ENCODE results near the gene MAEA. TPM values are rescaled to one million over a fixed set of nuclear protein-coding genes. Genes with fewer than 3 reads are reported as not detected.
A peak's percentile ranks its signal among the peaks of the same experiment; 100 is the strongest.

Gene MAEA
- total and polyA plus RNA-seq, 2 experiments from 2014 or later = 57.3 to 85.0 TPM

DNA sequence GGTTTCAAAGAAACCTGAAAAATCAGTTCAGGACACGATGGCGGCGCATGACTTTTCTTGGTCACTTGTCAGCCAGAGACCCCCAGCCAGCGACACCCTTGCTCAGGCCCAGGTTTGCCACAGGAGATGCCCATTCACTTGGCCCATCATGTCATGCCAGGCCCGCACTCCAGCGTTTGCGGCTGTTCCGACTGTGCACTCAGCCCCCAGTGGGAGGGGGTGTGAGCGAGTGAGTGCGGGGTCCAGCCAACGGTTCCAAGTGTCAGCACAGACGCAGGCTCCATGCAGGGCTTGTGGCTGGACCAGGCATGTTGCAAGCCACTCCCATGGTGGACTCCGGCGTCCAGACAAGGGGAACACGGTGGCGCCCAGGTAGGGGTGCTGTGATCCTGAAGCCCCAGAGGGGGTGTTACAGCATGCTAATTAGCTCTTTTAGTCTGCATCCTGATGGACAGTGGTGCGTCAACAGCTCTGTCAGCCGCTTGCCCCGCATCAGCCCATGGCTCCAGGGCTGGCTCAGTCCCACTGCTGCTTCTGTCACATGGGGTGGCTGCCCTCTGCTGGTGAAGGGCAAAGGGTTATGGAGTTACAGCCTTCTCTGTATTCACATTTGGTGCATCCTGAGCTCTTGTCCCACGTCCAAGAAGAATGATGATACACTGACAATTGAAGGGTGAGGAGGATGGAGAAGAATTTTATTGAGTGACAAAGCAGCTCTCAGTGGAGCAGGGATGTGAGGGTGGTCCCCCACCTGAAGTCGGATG, 3.7 kb upstream of the MAEA start:
- Histone ChIP-seq H2AFZ (no peak overlapping the region), H3K4me1 (ENCODE audit: insufficient read depth) (peaks cover 2% of the 10 kb centered on the region; the same call in 1 of the 2 replicates), H3K9me2 (ENCODE audit: insufficient read depth) (no peaks in the 10 kb centered on the region), H3K79me2 (ENCODE audit: insufficient read depth) (peaks cover 13% of the 10 kb centered on the region), H3K4me2 (ENCODE audit: unreplicated experiment) (no peak overlapping the region), H3K27me3 (replicated peaks; ENCODE audit: insufficient read depth) (no peaks in the 10 kb centered on the region), H3K9ac (no peak overlapping the region), H3K36me3 (ENCODE audit: low read depth) (no peaks in the 10 kb centered on the region), H3K4me3 (no peak overlapping the region), H4K20me1 (ENCODE audit: insufficient read depth) (no peaks in the 10 kb centered on the region), H3K27ac (no peak overlapping the region), H3F3A (ENCODE audit: insufficient read depth) (peaks cover 6% of the 10 kb centered on the region; the same call in 1 of the 2 replicates), H3K9me3 (ENCODE audit: low read depth) (no peaks in the 10 kb centered on the region)
- no peak for TF ChIP-seq EZH2 (IDR thresholded peaks at IDR 0.05; ENCODE audit: insufficient read depth, poor library complexity, severe bottlenecking)
- no peak for TF ChIP-seq EZH2phosphoT487 (IDR thresholded peaks at IDR 0.05; ENCODE audit: insufficient read depth, low read depth)
- in situ Hi-C loops (cut with MboI) = no loop called here
- WGBS, 2 experiments (ENCODE audit: low coverage in 1 of 2, low lambda C conversion rate in 2 of 2, missing lambda C conversion rate in 2 of 2) = 84 to 87% methylated on average over 21 of the region's 21 CpGs
- DNase-seq = peak; percentile 57

DNA sequence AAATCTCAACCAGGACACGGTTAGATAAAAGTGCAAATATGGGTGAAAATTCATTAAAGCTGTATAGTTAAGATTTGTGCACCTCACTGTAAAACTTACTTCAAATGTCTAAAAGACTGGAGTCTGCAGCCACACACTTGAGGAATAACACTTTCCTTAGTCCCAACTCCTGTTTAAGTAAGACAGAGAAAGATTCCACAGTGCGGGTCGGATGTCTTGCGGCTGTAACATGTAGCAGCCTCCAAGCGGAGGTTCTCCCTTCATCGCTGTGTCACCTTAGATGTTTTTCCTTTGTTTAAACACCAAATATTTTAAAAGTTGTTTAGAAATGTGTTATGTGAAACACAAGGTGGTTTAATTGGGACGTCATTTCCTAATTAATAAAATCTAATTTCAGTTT, 905 bp upstream of the MAEA start:
- Histone ChIP-seq H3K27ac (peak overlapping the region; percentile 60), H4K20me1 (ENCODE audit: insufficient read depth) (peaks cover 4% of the 10 kb centered on the region; the same call in 1 of the 2 replicates), H3K79me2 (ENCODE audit: insufficient read depth) (peaks cover 41% of the 10 kb centered on the region), H3K27me3 (replicated peaks; ENCODE audit: insufficient read depth) (no peaks in the 10 kb centered on the region), H3K36me3 (ENCODE audit: low read depth) (no peaks in the 10 kb centered on the region), H3K9me2 (ENCODE audit: insufficient read depth) (no peaks in the 10 kb centered on the region), H3K9me3 (ENCODE audit: low read depth) (no peaks in the 10 kb centered on the region), H2AFZ (peak overlapping the region; percentile 84), H3K9ac (peak overlapping the region; percentile 84), H3K4me3 (peak overlapping the region; percentile 83), H3K4me2 (ENCODE audit: unreplicated experiment) (peak overlapping the region; percentile 64), H3F3A (ENCODE audit: insufficient read depth) (peaks cover 6% of the 10 kb centered on the region; the same call in 1 of the 2 replicates), H3K4me1 (ENCODE audit: insufficient read depth) (peaks cover 15% of the 10 kb centered on the region; the same call in 1 of the 2 replicates)
- WGBS, 2 experiments (ENCODE audit: low coverage in 1 of 2, low lambda C conversion rate in 2 of 2, missing lambda C conversion rate in 2 of 2) = 44 to 55% methylated on average over 7 of the region's 7 CpGs
- in situ Hi-C loops (cut with MboI) = no loop called here
- DNase-seq = peak; percentile 2
- no peak for TF ChIP-seq EZH2 (IDR thresholded peaks at IDR 0.05; ENCODE audit: insufficient read depth, poor library complexity, severe bottlenecking)
- TF ChIP-seq EZH2phosphoT487 (IDR thresholded peaks at IDR 0.05; ENCODE audit: insufficient read depth, low read depth) = no peak

DNA sequence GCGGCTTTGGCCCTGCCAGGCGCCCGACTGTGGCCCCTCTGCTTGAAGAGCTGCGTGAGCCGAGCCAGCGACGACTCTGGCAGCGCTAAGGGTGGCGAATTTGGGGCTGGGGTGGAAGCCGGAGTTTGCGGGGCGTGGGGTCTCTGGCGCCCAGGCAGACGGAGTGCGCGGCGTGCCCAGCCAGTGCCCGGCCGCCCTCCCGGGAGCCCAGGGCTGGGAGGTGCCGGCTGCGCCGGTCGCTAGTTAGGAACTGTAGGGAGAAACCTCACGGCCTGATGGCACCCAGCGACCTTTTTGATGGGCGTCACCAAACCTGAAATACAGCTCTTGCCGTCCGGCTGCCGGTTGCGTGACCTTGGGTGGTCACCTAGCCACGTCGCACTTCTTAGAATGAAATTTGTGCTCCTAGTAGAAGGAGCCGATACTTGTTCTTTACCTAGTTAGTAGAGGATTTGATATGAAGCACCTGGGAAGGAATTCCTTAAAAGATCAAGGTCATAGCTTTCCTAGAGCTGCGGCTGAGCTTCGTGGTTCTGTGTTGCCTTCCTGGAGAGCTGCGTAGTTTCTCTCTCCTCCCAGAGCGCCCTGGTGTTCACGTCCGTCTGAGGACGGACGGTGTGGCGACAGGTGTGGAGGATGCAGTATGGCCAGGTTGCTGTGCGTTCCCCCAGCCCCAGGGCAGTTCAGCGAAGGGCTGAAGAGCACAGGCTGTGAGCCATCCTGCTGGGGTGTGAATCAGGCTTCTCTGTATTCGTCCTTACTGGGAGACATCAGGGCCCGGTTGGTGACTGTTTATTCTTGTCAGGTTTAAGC, 680 bp downstream of the MAEA start:
- Histone ChIP-seq H3F3A (ENCODE audit: insufficient read depth) (peaks cover 6% of the 10 kb centered on the region; the same call in 1 of the 2 replicates), H3K36me3 (ENCODE audit: low read depth) (no peaks in the 10 kb centered on the region), H3K27ac (peak overlapping the region; percentile 74), H3K27me3 (replicated peaks; ENCODE audit: insufficient read depth) (no peaks in the 10 kb centered on the region), H2AFZ (peak overlapping the region; percentile 34), H4K20me1 (ENCODE audit: insufficient read depth) (peaks cover 4% of the 10 kb centered on the region; the same call in 1 of the 2 replicates), H3K9me3 (ENCODE audit: low read depth) (no peaks in the 10 kb centered on the region), H3K79me2 (ENCODE audit: insufficient read depth) (peaks cover 55% of the 10 kb centered on the region), H3K9ac (peak overlapping the region; percentile 84), H3K9me2 (ENCODE audit: insufficient read depth) (no peaks in the 10 kb centered on the region), H3K4me2 (ENCODE audit: unreplicated experiment) (peak overlapping the region; percentile 94), H3K4me1 (ENCODE audit: insufficient read depth) (peaks cover 15% of the 10 kb centered on the region; the same call in 1 of the 2 replicates), H3K4me3 (peak overlapping the region; percentile 83)
- in situ Hi-C loops (cut with MboI) = no loop called here
- TF ChIP-seq EZH2 (IDR thresholded peaks at IDR 0.05; ENCODE audit: insufficient read depth, poor library complexity, severe bottlenecking) (no peak), EZH2phosphoT487 (IDR thresholded peaks at IDR 0.05; ENCODE audit: insufficient read depth, low read depth) (no peak)
- DNase-seq = peak; percentile 68
- WGBS, 2 experiments (ENCODE audit: low coverage in 1 of 2, low lambda C conversion rate in 2 of 2, missing lambda C conversion rate in 2 of 2) = 1 to 2% methylated on average over 47 of the region's 47 CpGs

DNA sequence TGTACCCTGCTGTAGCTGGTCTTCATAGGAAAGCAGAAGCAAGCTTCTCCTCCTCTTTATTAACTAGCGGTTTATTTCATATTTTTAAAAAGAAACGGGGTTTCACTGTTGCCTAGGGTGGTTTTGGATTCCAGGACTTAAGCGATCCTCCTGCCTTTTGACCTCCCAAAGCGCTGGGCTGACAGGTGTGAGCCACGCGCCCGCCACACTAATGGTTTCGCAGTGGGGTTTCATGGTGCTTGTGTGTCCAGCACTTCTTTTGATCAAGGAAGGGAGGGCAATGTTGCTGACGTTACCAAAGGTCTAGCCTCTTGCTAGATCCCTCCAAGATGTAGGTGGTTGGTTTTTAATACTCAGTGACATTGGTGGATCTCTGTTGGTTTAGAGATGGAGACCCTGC, 1.4 kb downstream of the MAEA start:
- in situ Hi-C loops (cut with MboI) = no loop called here
- TF ChIP-seq EZH2phosphoT487 (IDR thresholded peaks at IDR 0.05; ENCODE audit: insufficient read depth, low read depth) = no peak
- TF ChIP-seq EZH2 (IDR thresholded peaks at IDR 0.05; ENCODE audit: insufficient read depth, poor library complexity, severe bottlenecking) = no peak
- Histone ChIP-seq H3K4me1 (ENCODE audit: insufficient read depth) (peaks cover 15% of the 10 kb centered on the region; the same call in 1 of the 2 replicates), H3K9me2 (ENCODE audit: insufficient read depth) (no peaks in the 10 kb centered on the region), H3K36me3 (ENCODE audit: low read depth) (no peaks in the 10 kb centered on the region), H3F3A (ENCODE audit: insufficient read depth) (peaks cover 6% of the 10 kb centered on the region; the same call in 1 of the 2 replicates), H3K79me2 (ENCODE audit: insufficient read depth) (peaks cover 56% of the 10 kb centered on the region), H3K9ac (peak overlapping the region; percentile 84), H3K27ac (peak overlapping the region; percentile 74), H4K20me1 (ENCODE audit: insufficient read depth) (peaks cover 4% of the 10 kb centered on the region; the same call in 1 of the 2 replicates), H3K9me3 (ENCODE audit: low read depth) (no peaks in the 10 kb centered on the region), H2AFZ (no peak overlapping the region), H3K4me2 (ENCODE audit: unreplicated experiment) (peak overlapping the region; percentile 94), H3K27me3 (replicated peaks; ENCODE audit: insufficient read depth) (no peaks in the 10 kb centered on the region), H3K4me3 (peak overlapping the region; percentile 83)
- no peak for DNase-seq
- 59 to 63% methylated on average over 9 of the region's 9 CpGs for WGBS, 2 experiments (ENCODE audit: low coverage in 1 of 2, low lambda C conversion rate in 2 of 2, missing lambda C conversion rate in 2 of 2)
